ENCODE results near the gene ARHGAP40. TPM values are rescaled to one million over a fixed set of nuclear protein-coding genes. Genes with fewer than 3 reads are reported as not detected.

ARHGAP40 gene
- total RNA-seq, 2 donors from 2014 or later = not detected

DNA sequence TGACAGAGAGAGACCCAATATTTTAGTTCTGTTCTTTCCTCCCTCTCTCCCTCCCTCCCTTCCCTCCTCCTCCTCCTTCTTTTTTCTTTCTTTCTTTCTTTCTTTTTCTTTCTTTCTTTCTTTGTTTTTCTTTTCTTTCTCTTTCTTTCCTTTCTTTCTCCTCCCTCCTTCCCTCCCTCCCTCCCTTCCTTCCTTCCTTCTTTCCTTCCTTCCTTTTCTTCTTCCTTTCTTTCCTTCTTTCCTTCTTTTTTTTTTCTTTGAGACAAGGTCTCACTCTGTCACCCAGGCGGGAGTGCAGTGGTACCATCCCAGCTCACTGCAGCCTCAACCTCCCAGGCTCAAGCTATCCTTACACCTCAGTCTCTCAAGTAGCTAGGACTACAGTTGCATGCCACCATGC, 28.4 kb downstream of the ARHGAP40 start:
- no peak for DNase-seq
- intact Hi-C loops (cut with DNase I) = no loop called here
- Histone ChIP-seq H3K27me3 (no peaks in the 10 kb centered on the region), H3K4me1 (no peaks in the 10 kb centered on the region), H3K4me3 (no peak overlapping the region), H3K9me3 (no peaks in the 10 kb centered on the region), H3K9ac (ENCODE audit: low read depth in 2 of 2, low read length in 2 of 2) (no peak overlapping the region), H3K36me3 (no peaks in the 10 kb centered on the region), H3K27ac (no peak overlapping the region)
- TF ChIP-seq, protein P1, sequence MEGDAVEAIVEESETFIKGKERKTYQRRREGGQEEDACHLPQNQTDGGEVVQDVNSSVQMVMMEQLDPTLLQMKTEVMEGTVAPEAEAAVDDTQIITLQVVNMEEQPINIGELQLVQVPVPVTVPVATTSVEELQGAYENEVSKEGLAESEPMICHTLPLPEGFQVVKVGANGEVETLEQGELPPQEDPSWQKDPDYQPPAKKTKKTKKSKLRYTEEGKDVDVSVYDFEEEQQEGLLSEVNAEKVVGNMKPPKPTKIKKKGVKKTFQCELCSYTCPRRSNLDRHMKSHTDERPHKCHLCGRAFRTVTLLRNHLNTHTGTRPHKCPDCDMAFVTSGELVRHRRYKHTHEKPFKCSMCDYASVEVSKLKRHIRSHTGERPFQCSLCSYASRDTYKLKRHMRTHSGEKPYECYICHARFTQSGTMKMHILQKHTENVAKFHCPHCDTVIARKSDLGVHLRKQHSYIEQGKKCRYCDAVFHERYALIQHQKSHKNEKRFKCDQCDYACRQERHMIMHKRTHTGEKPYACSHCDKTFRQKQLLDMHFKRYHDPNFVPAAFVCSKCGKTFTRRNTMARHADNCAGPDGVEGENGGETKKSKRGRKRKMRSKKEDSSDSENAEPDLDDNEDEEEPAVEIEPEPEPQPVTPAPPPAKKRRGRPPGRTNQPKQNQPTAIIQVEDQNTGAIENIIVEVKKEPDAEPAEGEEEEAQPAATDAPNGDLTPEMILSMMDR (IDR thresholded peaks at IDR 0.05) = no peak

DNA sequence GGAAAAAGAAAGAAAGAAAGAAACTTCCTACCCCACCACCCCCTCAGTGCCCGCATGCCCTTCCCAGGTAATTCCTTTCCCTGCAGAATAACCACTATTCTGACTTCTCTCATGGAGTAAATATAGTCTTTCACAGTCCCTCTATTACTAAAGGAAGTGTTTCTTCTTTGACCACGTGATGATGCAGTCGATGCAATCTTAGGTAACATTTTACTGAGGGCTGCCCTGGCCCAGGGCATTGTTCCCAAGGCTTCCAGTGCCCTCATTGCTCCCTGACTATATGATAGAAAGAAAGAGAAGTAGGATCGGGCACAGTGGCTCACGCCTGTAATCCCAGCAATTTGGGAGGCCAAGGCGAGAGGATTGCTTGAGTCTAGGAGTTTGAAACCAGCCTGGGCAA, 29.1 kb downstream of the ARHGAP40 start:
- Histone ChIP-seq H3K9me3 (no peaks in the 10 kb centered on the region), H3K9ac (ENCODE audit: low read depth in 2 of 2, low read length in 2 of 2) (no peak overlapping the region), H3K4me3 (no peak overlapping the region), H3K27ac (no peak overlapping the region), H3K4me1 (no peaks in the 10 kb centered on the region), H3K36me3 (no peaks in the 10 kb centered on the region), H3K27me3 (no peaks in the 10 kb centered on the region)
- intact Hi-C loops (cut with DNase I) = no loop called here
- no peak for DNase-seq
- TF ChIP-seq, protein P1 (IDR thresholded peaks at IDR 0.05) = no peak

DNA sequence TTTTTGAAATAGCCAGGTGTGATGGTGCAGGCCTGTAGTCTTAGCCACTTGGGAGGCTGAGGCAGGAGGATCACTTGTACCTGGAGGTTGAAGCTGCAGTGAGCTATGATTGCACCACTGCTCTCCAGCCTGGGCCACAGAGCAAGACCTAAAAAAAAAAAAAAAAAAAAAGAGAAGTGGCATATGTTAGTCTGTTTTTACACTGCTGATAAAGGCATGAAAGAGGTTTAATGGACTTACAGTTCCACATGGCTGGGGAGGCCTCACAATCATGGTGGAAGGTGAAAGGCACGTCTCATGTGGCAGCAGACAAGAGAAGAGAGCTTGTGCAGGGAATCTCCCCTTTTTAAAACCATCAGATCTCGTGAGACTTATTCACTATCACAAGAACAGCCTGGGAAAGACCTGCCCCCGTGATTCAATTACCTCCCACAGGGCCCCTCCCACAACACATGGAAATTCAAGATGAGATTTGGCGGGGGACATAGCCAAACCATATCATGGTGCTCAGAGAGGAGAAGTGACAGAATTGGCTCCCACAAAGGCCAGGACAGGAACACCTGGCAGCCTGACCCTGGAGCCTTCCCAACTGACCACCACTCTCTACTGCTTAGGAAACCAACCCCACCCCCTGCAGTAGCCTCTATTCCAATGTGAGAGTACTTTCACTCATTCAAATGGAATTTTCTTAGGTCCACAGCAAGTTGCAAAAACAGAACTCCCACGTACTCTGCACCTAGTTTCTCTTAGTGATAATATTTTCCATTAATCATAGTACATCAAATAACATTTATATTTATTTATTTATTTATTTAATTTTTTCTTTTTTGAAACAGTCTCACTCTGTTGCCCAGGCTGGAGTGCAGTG, 29.8 kb downstream of the ARHGAP40 start:
- Histone ChIP-seq H3K9me3 (no peaks in the 10 kb centered on the region), H3K27ac (no peak overlapping the region), H3K36me3 (no peaks in the 10 kb centered on the region), H3K4me1 (no peaks in the 10 kb centered on the region), H3K9ac (ENCODE audit: low read depth in 2 of 2, low read length in 2 of 2) (no peak overlapping the region), H3K27me3 (no peaks in the 10 kb centered on the region), H3K4me3 (no peak overlapping the region)
- TF ChIP-seq, protein P1 (IDR thresholded peaks at IDR 0.05) = no peak
- intact Hi-C loops (cut with DNase I) = no loop called here
- DNase-seq = no peak

DNA sequence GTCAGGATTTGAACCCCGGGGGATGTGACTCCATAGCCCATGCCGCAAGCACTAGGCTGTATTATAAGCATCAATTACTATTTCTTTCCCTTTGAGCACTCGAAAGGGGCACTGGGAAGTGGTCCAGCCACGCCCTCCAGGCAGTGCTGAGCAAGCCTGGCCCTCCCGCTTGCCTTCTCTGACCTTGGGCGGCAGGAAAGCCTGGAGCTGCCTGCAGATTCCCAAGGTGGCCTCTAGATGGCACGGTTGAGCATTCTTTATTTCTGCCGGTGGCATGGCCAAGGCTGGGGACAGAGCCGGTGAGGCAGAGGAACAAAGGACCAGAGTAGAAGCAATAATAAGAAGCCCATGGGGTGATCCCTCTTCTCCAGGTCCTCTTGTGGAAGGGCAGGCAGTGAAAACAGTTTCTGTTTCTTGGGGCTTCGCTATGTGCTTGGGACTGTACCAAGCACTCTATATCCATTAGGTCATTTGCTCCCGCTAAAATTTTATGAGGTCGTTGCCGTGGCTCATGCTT, 32.0 kb downstream of the ARHGAP40 start:
- no peak overlapping the region for H3K9ac ChIP-seq (ENCODE audit: low read depth in 2 of 2, low read length in 2 of 2)
- no peaks in the 10 kb centered on the region for H3K9me3 ChIP-seq
- H3K36me3 ChIP-seq = no peaks in the 10 kb centered on the region
- intact Hi-C loops (cut with DNase I) = no loop called here
- TF ChIP-seq, protein P1 (IDR thresholded peaks at IDR 0.05) = peak; percentile 88
- H3K27ac ChIP-seq = no peak overlapping the region
- H3K4me1 ChIP-seq = no peaks in the 10 kb centered on the region
- DNase-seq = peak; percentile 45
- H3K27me3 ChIP-seq = no peaks in the 10 kb centered on the region
- no peak overlapping the region for H3K4me3 ChIP-seq

DNA sequence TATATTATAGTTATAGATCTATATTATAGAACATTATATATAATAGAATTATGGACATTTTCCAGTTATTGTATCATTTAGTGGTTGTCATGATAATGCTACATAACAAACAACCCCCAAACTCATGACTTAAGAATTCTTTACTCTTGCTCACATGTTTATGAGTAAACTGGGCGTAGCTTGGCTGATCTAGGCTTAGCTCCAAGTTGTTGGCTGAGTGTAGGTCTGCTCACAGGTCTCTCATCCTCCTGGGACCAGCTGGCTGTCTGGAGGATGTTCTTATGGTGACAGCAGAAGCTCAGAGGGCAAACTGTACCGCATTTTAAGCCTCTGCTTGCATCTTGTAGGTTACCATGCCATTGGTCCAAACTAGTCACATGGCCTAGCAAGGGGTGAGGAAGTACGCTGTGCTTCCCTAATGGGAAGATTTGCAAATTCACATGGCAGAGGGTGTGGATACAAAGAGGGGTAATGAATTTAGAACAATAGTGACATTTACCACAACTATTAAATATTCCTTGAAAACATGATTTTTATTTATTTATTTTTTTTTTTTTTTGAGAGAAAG, 34.2 kb downstream of the ARHGAP40 start:
- no peak overlapping the region for H3K27ac ChIP-seq
- H3K4me1 ChIP-seq = no peaks in the 10 kb centered on the region
- H3K9ac ChIP-seq (ENCODE audit: low read depth in 2 of 2, low read length in 2 of 2) = no peak overlapping the region
- no peaks in the 10 kb centered on the region for H3K9me3 ChIP-seq
- no peak for DNase-seq
- no peaks in the 10 kb centered on the region for H3K36me3 ChIP-seq
- H3K27me3 ChIP-seq = no peaks in the 10 kb centered on the region
- intact Hi-C loops (cut with DNase I) = no loop called here
- no peak overlapping the region for H3K4me3 ChIP-seq
- TF ChIP-seq, protein P1 (IDR thresholded peaks at IDR 0.05) = no peak
